ENCODE results near the gene SPATA18. TPM values are rescaled to one million over a fixed set of nuclear protein-coding genes. Genes with fewer than 3 reads are reported as not detected.

The SPATA18 gene
- total and polyA plus RNA-seq, 2 donors (not counting 1 experiment from before 2014, with no cell fraction given), result 0.42 to 1.9 TPM

- Mint-ChIP-seq H3K27me3 (peaks cover 3% of the 10 kb centered on the region), H3K27ac (no peak overlapping the region), H3K4me1 (no peaks in the 10 kb centered on the region), H3K4me3 (no peak overlapping the region), H3K9me3 (ENCODE audit: insufficient read depth) (no peaks in the 10 kb centered on the region)
- Histone ChIP-seq H3K79me2 (ENCODE audit: control insufficient read depth, insufficient read depth, low read length) (no peaks in the 10 kb centered on the region), H3K27me3 (replicated peaks in 1 of 4; ENCODE audit: control extremely low read depth in 1 of 4, control insufficient read depth in 3 of 4, insufficient read depth in 4 of 4, low read length in 3 of 4) (peaks cover 0 to 3% (median 0%) of the 10 kb centered on the region in 4 experiments), H3K4me2 (replicated peaks; ENCODE audit: low read depth, low read length, poor library complexity, severe bottlenecking) (no peak overlapping the region), H3K9me3 (ENCODE audit: control extremely low read depth in 1 of 3, control insufficient read depth in 2 of 3, insufficient read depth in 1 of 3, low read length in 2 of 3) (no peaks in the 10 kb centered on the region), H3K9ac (ENCODE audit: low read length) (no peak overlapping the region), H2AFZ (ENCODE audit: insufficient read depth, low read depth, low read length, poor library complexity, severe bottlenecking) (no peak overlapping the region), H3K27ac (ENCODE audit: low read length in 2 of 2) (no peak overlapping the region), H3K4me3 (ENCODE audit: control extremely low read depth in 1 of 5, extremely low read depth in 1 of 5, insufficient read depth in 1 of 5, low read depth in 2 of 5, low read length in 4 of 5) (no peak overlapping the region), H3K36me3 (replicated peaks in 1 of 2; ENCODE audit: control extremely low read depth in 1 of 2, control insufficient read depth in 1 of 2, extremely low read depth in 1 of 2, insufficient read depth in 2 of 2, low read length in 1 of 2) (no peaks in the 10 kb centered on the region), H3K4me1 (ENCODE audit: control insufficient read depth in 2 of 2, insufficient read depth in 2 of 2, low read length in 2 of 2) (no peaks in the 10 kb centered on the region), H4K20me1 (ENCODE audit: control insufficient read depth, insufficient read depth, low read length, poor library complexity, severe bottlenecking) (no peaks in the 10 kb centered on the region)
- ATAC-seq (ENCODE audit: low read depth) (no peak), DNase-seq (no peak)
- intact Hi-C loops (cut with micrococcal nuclease), result no loop called here
- CTCF ChIA-PET, result no interaction called here
- POLR2A ChIA-PET, result no interaction called here
- WGBS (ENCODE audit: insufficient coverage), result 88% methylated on average over 1 of the region's 3 CpGs
- TF ChIP-seq CTCF (IDR thresholded peaks at IDR 0.05) (no peak), EZH2 (IDR thresholded peaks at IDR 0.05; ENCODE audit: borderline replicate concordance, insufficient read depth, low read depth, low read length, poor library complexity, severe bottlenecking) (no peak)
Measured at GRCh38 chr4:52107336-52107735, 56.2 kb downstream of the SPATA18 start.

DNA sequence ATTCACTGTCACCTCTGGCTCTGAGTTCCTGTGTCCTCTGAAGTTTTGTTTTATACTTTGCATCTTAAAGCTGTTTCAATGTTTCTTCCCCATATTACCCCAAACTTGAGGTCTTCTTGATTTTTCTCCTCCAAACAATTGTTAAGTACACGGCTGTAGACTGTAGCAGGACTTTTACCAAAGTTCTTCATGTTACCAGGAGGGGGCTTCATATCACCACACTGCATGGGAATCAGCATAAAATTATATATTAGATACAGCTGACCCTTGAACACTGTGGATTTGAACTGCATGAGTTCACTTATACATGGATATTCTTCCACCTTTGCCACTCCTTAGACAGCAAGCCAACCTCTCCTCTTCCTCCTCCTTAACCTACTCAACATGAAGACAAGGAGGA, 56.6 kb downstream of the SPATA18 start:
- CTCF ChIA-PET, result no interaction called here
- H3K79me2 ChIP-seq (ENCODE audit: control insufficient read depth, insufficient read depth, low read length), result no peaks in the 10 kb centered on the region
- H3K27me3 ChIP-seq (replicated peaks in 1 of 4; ENCODE audit: control extremely low read depth in 1 of 4, control insufficient read depth in 3 of 4, insufficient read depth in 4 of 4, low read length in 3 of 4), result peaks cover 0 to 3% (median 0%) of the 10 kb centered on the region in 4 experiments
- no peak for DNase-seq
- no peaks in the 10 kb centered on the region for H3K4me1 ChIP-seq (ENCODE audit: control insufficient read depth in 2 of 2, insufficient read depth in 2 of 2, low read length in 2 of 2)
- Mint-ChIP-seq H3K27me3 (peaks cover 7% of the 10 kb centered on the region), H3K4me3 (no peak overlapping the region), H3K4me1 (no peaks in the 10 kb centered on the region), H3K9me3 (ENCODE audit: insufficient read depth) (no peaks in the 10 kb centered on the region), H3K27ac (no peak overlapping the region)
- H3K9ac ChIP-seq (ENCODE audit: low read length), result no peak overlapping the region
- H3K36me3 ChIP-seq (replicated peaks in 1 of 2; ENCODE audit: control extremely low read depth in 1 of 2, control insufficient read depth in 1 of 2, extremely low read depth in 1 of 2, insufficient read depth in 2 of 2, low read length in 1 of 2), result no peaks in the 10 kb centered on the region
- H3K9me3 ChIP-seq (ENCODE audit: control extremely low read depth in 1 of 3, control insufficient read depth in 2 of 3, insufficient read depth in 1 of 3, low read length in 2 of 3), result no peaks in the 10 kb centered on the region
- H2AFZ ChIP-seq (ENCODE audit: insufficient read depth, low read depth, low read length, poor library complexity, severe bottlenecking), result no peak overlapping the region
- WGBS (ENCODE audit: insufficient coverage), result no CpG with 5 or more reads among the region's 1 CpG
- no peak overlapping the region for H3K27ac ChIP-seq (ENCODE audit: low read length in 2 of 2)
- H3K4me2 ChIP-seq (replicated peaks; ENCODE audit: low read depth, low read length, poor library complexity, severe bottlenecking), result no peak overlapping the region
- H4K20me1 ChIP-seq (ENCODE audit: control insufficient read depth, insufficient read depth, low read length, poor library complexity, severe bottlenecking), result no peaks in the 10 kb centered on the region
- no peak overlapping the region for H3K4me3 ChIP-seq (ENCODE audit: control extremely low read depth in 1 of 5, extremely low read depth in 1 of 5, insufficient read depth in 1 of 5, low read depth in 2 of 5, low read length in 4 of 5)
- no peak for ATAC-seq (ENCODE audit: low read depth)
- intact Hi-C loops (cut with micrococcal nuclease), result no loop called here
- TF ChIP-seq CTCF (IDR thresholded peaks at IDR 0.05) (no peak), EZH2 (IDR thresholded peaks at IDR 0.05; ENCODE audit: borderline replicate concordance, insufficient read depth, low read depth, low read length, poor library complexity, severe bottlenecking) (no peak)
- POLR2A ChIA-PET, result no interaction called here
